ENCODE results near the gene UBASH3A. TPM values are rescaled to one million over a fixed set of nuclear protein-coding genes. Genes with fewer than 3 reads are reported as not detected.

UBASH3A gene
- polyA plus RNA-seq, 3 donors: not detected

GRCh38 chr21:42489991-42490390 lies 86.3 kb downstream of the UBASH3A start:
- no peak overlapping the region for H3K9ac ChIP-seq (ENCODE audit: insufficient read depth, low read length, poor library complexity, severe bottlenecking)
- H3K27ac ChIP-seq (ENCODE audit: low read depth in 1 of 2, low read length in 2 of 2): no peak overlapping the region
- no CpG with 5 or more reads among the region's 4 CpGs for WGBS (ENCODE audit: insufficient coverage)
- no peaks in the 10 kb centered on the region for H3K79me2 ChIP-seq (ENCODE audit: insufficient read depth, low read length)
- H3K36me3 ChIP-seq (replicated peaks in 1 of 2; ENCODE audit: control insufficient read depth in 1 of 2, insufficient read depth in 2 of 2, low read length in 2 of 2): no peaks in the 10 kb centered on the region
- H3K27me3 ChIP-seq (ENCODE audit: control insufficient read depth in 2 of 2, insufficient read depth in 2 of 2, low read length in 2 of 2): peaks cover 0 to 3% of the 10 kb centered on the region in 2 donors
- no peak overlapping the region for H3K4me3 Mint-ChIP-seq
- no peaks in the 10 kb centered on the region for H4K20me1 ChIP-seq (ENCODE audit: insufficient read depth, low read length)
- peaks cover 5% of the 10 kb centered on the region for H3K4me1 Mint-ChIP-seq
- H3K27ac Mint-ChIP-seq: no peak overlapping the region
- no peak for TF ChIP-seq CTCF (IDR thresholded peaks at IDR 0.05)
- no peaks in the 10 kb centered on the region for H3K4me1 ChIP-seq (ENCODE audit: control insufficient read depth in 1 of 2, insufficient read depth in 2 of 2, low read length in 2 of 2)
- DNase-seq: no peak
- H3K9me3 ChIP-seq (replicated peaks in 1 of 2; ENCODE audit: control insufficient read depth in 1 of 2, insufficient read depth in 1 of 2, low read length in 2 of 2): no peaks in the 10 kb centered on the region
- no peak overlapping the region for H2AFZ ChIP-seq (ENCODE audit: insufficient read depth, low read depth, low read length, poor library complexity, severe bottlenecking)
- peaks cover under 1 to 2% (median 2%) of the 10 kb centered on the region in 3 donors for H3K27me3 Mint-ChIP-seq (ENCODE audit: low read depth in 3 of 3)
- no peaks in the 10 kb centered on the region for H3K36me3 Mint-ChIP-seq
- intact Hi-C loops (cut with micrococcal nuclease): no loop called here
- no peak overlapping the region for H3K4me2 ChIP-seq (replicated peaks; ENCODE audit: extremely low read depth, low read length, poor library complexity, severe bottlenecking)
- H3K4me3 ChIP-seq (replicated peaks in 1 of 3; ENCODE audit: low read depth in 2 of 3, low read length in 3 of 3): no peak overlapping the region
- peaks cover 0 to 7% (median 6%) of the 10 kb centered on the region in 7 donors for H3K9me3 Mint-ChIP-seq

DNA sequence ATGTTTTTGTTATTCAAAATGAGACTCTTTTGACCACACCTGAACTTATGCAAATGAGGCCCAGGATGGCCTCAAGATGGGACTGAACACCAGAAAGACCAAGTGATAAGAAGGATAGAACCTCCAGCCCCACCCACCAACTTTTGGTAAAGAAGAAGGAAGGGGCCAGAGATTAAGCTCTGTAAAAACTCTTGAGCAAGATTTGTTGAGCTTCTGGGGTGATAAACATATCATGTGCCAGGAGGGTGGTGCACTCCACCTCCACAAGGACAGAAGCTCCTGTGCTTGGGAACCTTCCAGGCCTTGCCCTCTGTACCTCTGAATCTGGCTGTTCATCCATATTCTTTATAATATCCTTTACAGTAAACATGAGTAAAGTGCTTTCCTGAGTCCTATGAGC lies 87.0 kb downstream of the UBASH3A start:
- Mint-ChIP-seq H3K27me3 (ENCODE audit: low read depth in 3 of 3) (peaks cover 2% of the 10 kb centered on the region in 3 donors), H3K27ac (no peak overlapping the region), H3K36me3 (no peaks in the 10 kb centered on the region), H3K4me3 (no peak overlapping the region), H3K9me3 (peaks cover 0 to 7% (median 6%) of the 10 kb centered on the region in 7 donors), H3K4me1 (peaks cover 8% of the 10 kb centered on the region)
- peaks cover 0 to 3% of the 10 kb centered on the region in 2 donors for H3K27me3 ChIP-seq (ENCODE audit: control insufficient read depth in 2 of 2, insufficient read depth in 2 of 2, low read length in 2 of 2)
- H3K9ac ChIP-seq (ENCODE audit: insufficient read depth, low read length, poor library complexity, severe bottlenecking): no peak overlapping the region
- no peaks in the 10 kb centered on the region for H3K9me3 ChIP-seq (replicated peaks in 1 of 2; ENCODE audit: control insufficient read depth in 1 of 2, insufficient read depth in 1 of 2, low read length in 2 of 2)
- H3K36me3 ChIP-seq (replicated peaks in 1 of 2; ENCODE audit: control insufficient read depth in 1 of 2, insufficient read depth in 2 of 2, low read length in 2 of 2): no peaks in the 10 kb centered on the region
- no peaks in the 10 kb centered on the region for H4K20me1 ChIP-seq (ENCODE audit: insufficient read depth, low read length)
- DNase-seq: no peak
- no peak for TF ChIP-seq CTCF (IDR thresholded peaks at IDR 0.05)
- no peak overlapping the region for H2AFZ ChIP-seq (ENCODE audit: insufficient read depth, low read depth, low read length, poor library complexity, severe bottlenecking)
- no peak overlapping the region for H3K4me2 ChIP-seq (replicated peaks; ENCODE audit: extremely low read depth, low read length, poor library complexity, severe bottlenecking)
- H3K79me2 ChIP-seq (ENCODE audit: insufficient read depth, low read length): no peaks in the 10 kb centered on the region
- no peak overlapping the region for H3K27ac ChIP-seq (ENCODE audit: low read depth in 1 of 2, low read length in 2 of 2)
- no peak overlapping the region for H3K4me3 ChIP-seq (replicated peaks in 1 of 3; ENCODE audit: low read depth in 2 of 3, low read length in 3 of 3)
- intact Hi-C loops (cut with micrococcal nuclease): no loop called here
- peaks cover 4 to 6% of the 10 kb centered on the region in 2 donors for H3K4me1 ChIP-seq (ENCODE audit: control insufficient read depth in 1 of 2, insufficient read depth in 2 of 2, low read length in 2 of 2)
